Islet precursor cell (in vitro differentiated cells): ENCODE results near the gene HMOX2.

Source experiments
- DNase-seq: peaks from one replicate; pipeline ENCODE4 v3.0.0-alpha.2; 2018

The HMOX2 gene

DNA sequence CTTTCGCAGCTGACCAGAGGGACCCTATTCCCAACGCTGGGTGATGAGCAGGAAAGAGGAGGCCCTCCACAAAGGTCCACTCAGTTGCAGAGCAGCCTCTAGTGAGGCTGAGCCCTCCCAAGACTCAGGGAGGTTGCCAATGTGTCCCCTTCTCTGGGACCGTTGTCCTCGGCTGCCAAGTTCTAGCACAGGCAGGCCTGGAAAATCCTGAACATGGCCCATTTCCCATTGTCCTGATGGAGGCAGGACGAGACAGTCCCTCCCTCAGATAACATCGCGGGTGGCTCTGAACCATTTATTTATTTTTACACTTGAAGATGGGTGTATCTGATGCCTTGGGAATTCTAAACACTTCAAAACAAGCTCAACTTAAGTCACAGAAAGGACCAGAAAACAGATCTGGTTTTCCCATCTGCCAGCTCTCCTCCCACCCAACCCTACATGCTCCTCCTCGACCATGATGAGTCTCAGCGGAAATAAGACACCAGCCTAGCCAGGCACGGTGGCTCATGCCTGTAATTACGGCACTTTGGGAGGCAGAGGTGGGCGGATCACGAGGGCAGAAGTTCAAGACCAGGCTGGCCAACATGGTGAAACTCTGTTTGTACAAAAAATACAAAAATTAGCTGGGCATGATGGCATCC, 49.6 kb downstream of the HMOX2 start:
- no peak for DNase-seq

DNA sequence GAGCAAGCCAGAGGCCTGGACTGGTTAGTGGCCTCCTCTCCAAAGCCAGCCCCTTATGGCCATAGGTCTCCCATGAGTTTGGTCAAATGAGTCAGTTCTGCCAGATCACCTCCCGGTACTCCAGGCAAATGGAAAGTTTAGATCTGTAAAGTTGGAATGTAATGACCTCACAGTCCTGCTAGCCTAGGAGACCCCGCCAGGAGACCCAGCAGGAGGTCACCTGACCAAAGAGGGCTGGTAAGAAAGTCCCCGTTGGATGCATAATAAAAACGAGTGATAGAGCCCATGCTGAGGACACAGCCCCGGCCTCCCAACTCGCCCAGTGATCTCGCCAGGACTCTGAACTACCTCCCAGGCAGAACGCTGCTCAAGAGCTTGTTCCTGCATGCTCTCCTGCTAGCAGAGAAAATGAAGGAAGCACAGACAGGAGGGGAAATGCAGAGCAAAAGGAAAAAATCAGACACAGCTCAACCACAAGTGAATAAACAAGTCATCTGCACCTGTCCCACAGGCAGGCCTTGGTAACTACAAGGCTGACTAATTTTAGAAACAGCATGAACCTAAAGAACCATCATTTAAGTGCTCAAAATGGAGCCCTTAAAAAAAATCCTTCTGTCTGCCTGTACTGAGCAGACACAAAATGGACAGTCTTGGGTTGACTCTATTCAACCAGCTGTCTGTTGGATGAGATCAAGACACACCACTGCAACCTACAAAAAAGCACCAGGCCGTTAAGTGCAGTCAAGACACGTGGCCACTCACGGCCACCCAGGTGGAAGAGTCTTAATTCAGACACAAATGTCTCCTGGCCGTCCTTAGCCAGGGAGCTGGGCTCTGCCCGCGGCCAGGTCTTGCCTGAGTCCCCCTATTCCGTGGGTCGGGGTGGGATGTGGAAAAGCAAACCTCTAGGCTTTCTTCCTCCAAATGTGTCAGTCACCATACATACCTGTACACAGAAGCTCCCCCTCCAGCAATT, 53.2 kb downstream of the HMOX2 start:
- DNase-seq, result peak; percentile 95

DNA sequence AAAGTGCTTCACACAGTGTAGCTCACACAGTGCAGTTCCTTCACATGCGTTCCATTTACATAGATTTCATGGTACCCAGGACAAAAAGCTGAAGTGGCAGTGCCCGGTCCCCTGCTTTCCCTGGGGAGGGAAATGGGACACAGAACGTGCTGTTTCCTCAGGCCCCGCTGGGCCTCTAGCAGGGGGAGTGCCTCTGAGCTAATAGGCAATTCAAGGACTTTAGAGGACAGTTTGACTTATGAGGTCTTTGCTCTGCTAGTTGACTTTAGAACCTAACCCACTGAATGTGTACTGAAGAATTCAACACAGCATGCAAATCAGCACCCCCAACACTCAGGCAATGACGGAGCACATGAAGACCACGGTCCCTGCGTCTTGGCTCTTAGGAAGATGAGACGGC, 55.6 kb downstream of the HMOX2 start:
- DNase-seq, result no peak

DNA sequence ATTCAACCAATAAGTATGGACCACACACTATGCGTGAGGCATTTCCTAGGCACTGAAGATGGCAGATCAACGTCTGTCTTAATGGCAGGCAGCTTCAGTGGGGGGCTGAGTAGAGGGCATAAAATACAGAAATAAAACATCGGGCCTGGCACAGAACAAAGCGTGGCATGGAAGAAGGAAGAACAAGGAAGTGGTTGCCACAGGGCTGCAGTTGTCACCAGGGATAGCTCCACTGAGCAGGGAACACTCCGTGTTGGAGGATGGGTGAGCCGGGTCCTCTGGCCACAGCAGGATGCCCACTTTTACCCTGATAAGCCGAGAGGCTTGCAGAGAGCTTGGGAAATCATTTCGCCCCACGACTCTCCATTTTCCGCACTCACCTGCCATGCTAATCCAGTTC, 56.0 kb downstream of the HMOX2 start:
- DNase-seq, result no peak

DNA sequence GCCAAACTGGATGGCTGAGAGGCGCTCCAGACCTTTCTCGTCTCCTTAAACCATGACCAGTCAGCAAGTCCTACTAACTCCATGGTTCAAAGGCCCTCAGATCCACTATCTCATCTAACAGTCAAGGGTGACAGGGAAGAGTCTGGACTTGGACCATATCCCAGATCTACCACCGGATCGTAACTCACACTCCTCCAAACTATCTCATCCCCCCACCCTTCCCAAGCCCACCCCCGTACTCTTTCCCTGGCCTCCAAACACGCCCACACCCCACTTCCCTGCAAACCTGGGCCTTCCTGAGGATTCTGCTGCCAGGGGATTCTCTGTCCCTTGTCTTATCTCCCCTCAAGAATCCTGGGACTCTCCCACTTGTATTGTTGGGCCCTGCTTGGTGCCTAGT, 57.3 kb downstream of the HMOX2 start:
- no peak for DNase-seq

DNA sequence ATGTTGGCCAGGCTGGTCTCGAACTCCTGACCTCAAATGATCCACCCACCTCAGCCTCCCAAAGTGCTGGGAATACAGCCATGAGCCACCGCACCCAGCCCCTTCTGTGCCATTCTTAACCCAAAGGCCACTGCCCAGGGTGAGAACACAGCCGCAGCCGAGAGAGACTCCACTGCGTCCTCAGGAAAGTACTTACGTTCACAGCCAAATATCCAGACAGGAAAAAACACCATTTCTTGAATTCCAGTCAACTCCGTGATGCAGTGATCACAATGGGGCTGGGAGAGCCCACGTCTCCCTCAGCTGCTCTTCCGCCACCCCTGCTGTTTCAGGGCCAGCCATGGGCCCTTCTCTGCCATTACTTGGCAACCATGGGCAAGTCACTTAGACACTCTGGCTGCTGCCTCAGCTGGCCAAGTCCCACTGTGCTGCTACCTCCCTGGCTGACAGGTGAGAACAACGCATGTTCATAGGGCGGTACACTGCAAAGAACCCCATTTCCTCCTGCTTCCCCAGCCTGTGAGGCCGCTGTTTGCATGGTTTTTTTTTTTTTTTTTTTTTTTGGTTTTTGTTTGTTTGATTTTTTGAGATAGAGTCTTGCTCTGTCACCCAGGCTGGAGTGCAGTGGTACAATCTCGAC, 58.1 kb downstream of the HMOX2 start:
- DNase-seq, result no peak

DNA sequence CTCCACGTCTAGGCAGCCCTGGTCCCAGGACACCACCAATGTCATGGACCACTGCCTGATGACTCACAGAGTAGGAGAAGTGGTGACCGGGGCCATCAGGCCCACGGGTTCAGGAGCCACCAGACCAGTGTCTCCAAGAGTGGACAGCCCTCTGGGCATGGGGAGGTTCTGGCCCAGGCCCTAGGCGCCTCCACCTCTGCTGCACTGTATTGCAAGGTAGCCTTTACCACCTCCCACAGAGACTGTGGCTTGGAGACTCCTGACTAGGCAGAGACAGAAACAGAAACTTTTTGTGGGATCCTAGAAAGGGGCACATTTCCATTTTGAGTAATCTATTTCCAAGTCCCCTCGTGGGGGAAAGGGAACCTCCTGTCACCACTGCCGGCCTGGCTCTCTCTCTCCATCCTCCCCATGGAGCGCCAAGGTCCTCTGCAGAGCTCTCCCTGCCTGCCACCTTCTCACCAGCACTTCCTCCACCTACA, 59.5 kb downstream of the HMOX2 start:
- no peak for DNase-seq

DNA sequence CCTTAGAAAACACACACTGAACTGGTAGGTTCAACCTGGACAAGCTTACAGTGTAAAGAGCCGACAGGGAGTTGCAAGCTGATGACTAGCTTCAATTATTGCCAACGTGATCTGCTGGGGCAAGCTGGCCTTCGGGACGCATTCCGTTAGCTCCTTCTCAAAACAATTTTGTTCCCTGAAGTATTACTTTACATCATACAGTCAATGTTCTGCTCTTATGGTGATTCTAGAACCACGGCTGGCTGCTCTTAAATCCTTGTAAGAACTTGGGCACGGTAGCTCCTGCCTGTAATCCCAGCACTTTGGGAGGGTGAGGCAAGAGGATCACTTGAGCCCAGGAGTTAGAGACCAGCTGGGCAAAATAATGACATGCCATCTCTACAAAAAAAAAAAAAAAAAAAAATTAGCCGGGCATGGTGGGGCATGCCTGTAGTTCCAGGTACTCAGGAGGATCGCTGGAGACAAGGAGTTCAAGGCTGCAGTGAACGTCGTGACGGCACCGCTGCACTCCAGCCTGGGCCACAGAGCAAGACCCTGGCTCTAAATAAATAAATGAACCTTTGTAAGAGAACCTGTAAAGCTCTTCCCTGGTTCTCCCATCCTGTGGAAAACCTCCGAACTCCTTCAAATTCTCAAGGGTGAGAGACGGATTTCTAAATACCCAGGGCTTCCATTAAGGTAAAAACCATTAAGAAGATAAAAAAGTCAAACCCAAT, 60.4 kb downstream of the HMOX2 start:
- DNase-seq, result no peak

DNA sequence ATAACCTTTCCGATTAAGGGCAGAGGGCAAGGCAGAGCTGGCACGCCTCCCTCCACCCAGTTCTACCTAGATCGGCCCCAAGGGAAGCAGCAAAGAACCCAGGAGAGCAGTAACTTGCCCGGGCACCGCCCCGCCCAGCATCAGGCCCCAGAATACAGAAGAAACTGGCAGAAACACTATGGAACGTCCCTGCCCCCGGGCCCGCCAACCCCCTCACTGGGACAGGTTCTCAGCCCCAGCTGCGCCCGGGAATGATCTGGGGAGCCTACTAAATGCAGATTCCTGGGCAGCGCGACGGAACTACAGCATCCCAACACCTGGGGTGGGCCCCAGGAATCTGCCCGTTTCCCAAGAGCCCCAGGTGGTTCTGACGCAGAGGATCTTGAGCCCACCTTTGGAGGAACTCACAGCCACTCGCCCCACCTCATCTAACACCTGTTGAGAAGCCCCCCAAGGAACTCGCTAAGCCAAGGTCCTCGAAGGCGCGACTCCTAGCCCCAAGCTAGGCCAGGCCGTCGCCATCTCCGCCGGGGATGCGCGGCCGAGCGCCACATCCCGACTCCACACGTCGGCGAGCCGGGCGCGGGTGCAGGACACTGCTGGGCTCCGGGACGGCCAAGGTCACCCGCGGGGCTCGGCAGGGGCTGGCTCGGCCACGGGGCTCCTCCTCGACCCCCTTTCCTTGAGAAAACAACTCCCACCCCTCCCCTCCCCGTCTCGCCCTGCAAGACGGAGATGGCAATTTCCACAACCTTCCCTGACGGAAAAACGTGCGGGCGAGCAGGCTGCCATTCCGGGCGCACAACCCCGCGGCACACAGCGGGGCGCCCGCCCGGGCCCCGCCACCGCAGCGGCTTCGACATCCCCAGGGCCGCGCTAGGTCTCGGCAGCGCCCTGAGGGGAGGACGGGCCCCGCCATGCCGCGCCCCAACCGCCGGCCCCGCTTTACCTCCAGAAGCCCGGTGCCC, 61.5 kb downstream of the HMOX2 start:
- DNase-seq, result peak; percentile 57

DNA sequence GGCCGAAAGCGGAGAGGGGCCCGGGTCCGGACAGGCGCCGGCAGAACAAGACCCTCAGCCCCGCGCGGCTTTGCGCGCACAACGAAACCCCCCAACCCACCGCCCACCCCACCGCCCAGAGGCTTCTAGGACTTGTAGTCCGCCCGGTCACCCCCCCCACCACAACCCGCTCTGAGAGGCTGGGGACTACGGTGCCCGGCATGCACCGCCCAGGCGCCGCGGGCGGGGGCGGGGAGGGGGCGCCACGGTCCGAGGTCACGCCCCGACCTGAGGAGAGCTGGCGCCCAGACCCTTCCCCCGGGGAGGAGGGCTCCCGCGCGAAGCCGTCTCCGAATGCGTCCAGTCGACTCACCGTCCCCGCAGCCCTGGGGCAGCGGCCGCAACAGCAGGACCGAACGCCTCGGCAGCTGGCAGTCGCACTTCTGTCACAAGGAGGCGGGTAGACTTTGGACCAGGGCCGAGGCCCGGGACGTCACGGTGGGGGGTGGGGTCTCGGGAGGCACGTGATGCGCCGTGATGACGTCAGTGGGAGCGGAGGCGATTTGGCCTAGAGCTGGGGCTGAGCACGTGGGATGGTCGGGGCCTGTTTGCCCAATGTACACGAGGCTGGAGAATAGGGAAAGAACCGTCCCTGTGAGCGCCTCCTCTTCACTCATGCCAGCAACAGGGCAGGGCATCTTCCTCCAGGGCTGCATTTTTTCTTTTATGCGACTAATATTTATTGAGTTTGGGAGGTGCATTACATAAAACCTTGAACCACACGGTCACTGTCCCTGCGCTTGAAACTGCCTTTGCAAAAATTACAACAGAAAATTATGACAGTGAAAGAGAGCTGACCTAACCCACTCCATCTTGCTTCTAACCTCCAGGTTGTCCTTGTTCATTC, 62.4 kb downstream of the HMOX2 start, which contains the start of gene CDIP1:
Gene CDIP1, minus strand, starts transcription at position 424 of the 886 bp plus-strand sequence. CDS start 24,643 bp downstream, outside the sequence.
- DNase-seq, result peak; percentile 97

DNA sequence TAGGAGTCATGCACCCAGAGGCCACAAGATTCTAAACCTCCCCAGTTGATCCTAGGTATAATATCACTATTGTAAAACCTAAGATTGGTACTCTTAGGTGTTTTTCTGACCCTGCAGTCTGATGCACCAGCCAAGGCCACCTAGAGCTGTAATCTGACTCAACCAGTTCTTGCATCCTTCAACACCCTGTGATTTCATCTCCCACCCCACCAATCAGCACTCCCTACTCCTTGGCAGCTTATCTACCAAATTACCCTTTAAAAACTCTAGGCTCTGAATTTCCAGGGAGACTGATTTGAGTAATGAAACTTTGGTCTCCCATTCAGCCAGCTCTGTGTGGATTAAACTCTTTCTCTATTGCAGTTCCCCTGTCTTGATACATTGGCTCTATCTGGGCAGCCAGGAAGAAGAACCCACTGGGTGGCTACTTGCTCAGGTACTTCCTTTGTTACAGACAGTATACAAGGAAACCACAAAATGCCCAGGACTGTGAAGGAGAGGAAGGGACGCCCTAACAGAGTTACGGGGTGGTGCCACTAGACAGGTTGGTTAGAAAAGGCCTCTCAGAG, 63.6 kb downstream of the HMOX2 start:
- no peak for DNase-seq

DNA sequence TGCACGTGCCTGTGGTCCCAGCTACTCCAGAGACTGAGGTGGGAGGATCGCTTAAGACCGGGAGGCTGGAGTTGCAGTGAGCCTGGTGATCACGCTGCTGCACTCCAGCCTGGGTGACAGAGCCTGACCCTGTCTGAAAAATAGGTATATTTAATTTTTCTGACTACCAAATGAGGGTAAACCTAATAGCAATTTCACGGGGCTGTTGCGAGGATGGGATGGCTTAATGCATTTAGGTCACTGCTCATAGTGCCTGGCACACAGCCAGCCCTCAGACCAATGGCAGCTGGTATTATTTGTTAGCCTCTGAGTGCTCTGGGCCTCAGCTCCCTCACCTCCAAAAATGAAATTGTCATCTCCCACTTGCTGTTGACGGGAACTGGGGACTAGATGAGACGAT, 68.3 kb downstream of the HMOX2 start:
- DNase-seq, result no peak

DNA sequence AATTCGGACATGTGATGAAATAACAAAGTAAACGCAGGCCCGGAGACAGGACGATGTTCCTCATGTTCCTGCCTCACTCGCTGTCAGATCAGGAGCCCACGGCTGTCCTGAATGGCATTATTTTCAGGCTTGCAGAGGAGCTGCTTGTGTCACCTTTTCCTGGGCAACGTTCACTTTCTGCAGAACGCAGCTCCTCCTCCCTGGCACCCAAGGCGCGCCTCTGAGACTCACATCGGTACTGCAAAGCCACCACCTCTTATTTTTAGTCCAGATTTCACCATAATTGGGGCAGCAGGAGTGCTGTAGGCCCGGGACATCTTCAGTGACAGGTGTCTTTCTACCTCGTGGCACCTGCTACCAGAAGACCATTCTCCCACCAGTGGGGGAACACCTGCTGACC, 71.9 kb downstream of the HMOX2 start:
- DNase-seq, result no peak

DNA sequence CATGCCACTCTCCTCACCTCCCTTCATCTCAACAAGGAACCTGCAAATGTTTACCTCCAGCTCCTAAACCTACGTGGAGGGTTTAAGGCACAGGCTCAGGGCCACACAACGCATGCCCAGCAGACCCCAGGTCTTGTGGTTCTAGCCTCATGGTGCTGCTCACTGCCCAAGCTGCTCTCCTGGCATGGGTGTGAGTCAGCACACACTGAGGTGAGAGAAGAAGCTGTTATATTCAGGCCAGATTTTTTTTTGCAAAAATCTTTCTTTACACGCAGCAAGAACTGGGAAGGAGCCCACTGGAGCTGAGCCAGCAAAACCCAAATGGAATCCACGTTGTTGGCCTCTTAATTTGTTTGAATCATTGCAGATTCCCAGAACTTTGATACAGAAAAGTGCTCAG, 74.4 kb downstream of the HMOX2 start:
- DNase-seq, result no peak

DNA sequence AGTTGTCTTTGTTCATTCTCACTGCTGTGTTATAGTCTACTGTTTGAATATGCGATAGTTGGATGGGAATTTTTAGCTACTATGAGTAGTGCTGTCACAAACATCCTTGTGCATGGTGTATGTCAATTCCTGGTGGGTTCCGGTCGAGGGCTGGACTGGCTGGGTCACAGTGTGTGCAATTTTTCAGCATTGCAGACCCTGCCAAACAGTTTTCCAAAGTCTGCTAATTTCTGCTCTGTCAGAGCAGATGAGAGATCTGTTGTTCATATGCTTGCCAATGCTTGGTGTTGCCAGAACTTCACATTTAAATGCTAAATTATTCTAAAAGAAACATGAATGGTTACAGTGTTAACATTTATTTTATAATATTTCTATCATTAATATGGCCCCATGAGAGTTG, 76.3 kb downstream of the HMOX2 start:
- DNase-seq, result no peak

DNA sequence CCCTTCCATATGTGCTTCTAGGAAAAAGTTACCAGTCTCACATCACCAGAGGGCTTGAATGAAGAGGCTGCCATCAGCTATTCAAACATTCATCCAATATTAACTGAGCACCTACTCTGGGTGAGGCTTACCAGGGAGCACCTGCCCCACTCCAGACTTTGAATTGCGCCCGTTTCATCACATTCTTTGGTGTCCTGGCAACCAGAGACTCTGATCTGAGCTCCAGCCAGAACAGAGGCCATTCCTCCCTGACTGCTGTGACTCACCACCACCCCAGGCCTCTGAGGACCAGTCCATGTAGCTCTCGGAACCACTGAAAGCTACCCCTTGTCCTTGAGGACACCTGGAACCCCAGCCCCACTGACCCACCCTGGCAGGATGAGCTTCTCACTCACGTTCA, 79.9 kb downstream of the HMOX2 start, which contains the start of gene C16orf96:
Gene C16orf96, plus strand, starts transcription at position 229 of the 400 bp plus-strand sequence. Its CDS starts 150 bp downstream, at position 379.
- peak; percentile 80 for DNase-seq

DNA sequence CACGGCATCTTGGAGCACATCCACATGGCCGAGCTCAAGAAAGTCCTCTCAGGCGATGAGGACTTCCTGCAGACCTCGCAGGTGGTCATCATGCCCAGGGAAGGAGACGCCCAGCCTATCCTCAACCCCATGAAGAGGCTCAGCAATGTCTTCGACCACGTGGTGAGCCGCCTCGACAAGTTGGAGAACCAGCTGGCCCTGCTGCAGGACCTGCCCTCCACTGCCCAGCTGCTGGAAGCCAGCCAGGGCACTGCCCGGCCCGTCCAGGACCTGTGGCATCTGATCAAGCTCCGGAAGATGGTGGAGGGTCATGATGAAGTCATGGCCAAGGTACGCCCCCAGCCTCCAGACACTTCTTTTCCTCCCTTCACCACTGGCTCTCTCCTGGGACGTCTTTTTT, 80.4 kb downstream of the HMOX2 start:
- no peak for DNase-seq

DNA sequence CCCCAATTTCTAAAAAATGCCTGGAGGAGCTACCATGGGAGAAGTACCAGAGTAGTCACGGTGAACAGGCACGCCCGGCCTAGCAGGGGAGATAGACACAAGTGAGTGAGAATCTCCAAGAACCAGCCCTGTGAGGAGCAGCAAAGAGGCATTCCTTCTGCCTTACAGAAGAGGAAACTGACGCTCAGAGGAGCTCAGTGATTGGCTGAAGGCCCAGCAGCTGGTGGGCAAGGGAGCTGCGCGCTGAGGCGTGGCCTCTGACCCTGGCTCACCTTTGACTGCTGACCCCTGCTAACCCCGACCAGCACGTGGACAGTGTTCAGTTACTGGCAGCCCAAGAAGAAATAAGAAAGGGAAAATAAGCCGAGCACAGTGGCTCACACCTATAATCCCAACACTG, 81.8 kb downstream of the HMOX2 start:
- DNase-seq, result no peak
